ENCODE results near the gene RWDD2A. TPM values are rescaled to one million over a fixed set of nuclear protein-coding genes. Genes with fewer than 3 reads are reported as not detected.

The RWDD2A gene
- polyA plus RNA-seq, 3 donors, result 6.5 to 8.3 (median 7.3) TPM

Other genes with a start within 250 kb of the RWDD2A start
- 1 to 10 TPM; 8.1 to 9.2 (median 8.3) TPM for gene UBE3D, start 127.5 kb upstream of the RWDD2A start, polyA plus RNA-seq (ENCODE audit: insufficient read length in 3 of 3)
- gene DOP1A, start 125.7 kb upstream of the RWDD2A start, polyA plus RNA-seq (ENCODE audit: insufficient read length in 3 of 3), result 10 to 100 TPM; 28.3 to 41.4 (median 38.4) TPM
- gene PGM3, start 92 bp upstream of the RWDD2A start, polyA plus RNA-seq (ENCODE audit: insufficient read length in 3 of 3), result 10 to 100 TPM; 41.1 to 52.6 (median 46.8) TPM
- 1 to 10 TPM; 1.8 to 2.7 (median 2.1) TPM for gene ME1, start 237.7 kb downstream of the RWDD2A start, polyA plus RNA-seq (ENCODE audit: insufficient read length in 3 of 3)

Measured in renal cortex interstitium (tissue), 3 donors.